Measurements from ENCODE around the gene NRP2.

NRP2 gene

GRCh38 chr2:205730701-205731582 lies 48.6 kb downstream of the NRP2 start:
- DNase-seq (ENCODE audit: low spot score) = no peak

GRCh38 chr2:205731583-205731981 lies 49.3 kb downstream of the NRP2 start:
- DNase-seq (ENCODE audit: low spot score) = no peak

- no peak for DNase-seq (ENCODE audit: low spot score)
Observed at GRCh38 chr2:205732314-205732713, 50.0 kb downstream of the NRP2 start.

GRCh38 chr2:205733082-205733481 lies 50.8 kb downstream of the NRP2 start:
- DNase-seq (ENCODE audit: low spot score) = no peak

- DNase-seq (ENCODE audit: low spot score) = no peak
Observed at GRCh38 chr2:205733648-205734047, 51.3 kb downstream of the NRP2 start.

- no peak for DNase-seq (ENCODE audit: low spot score)
Observed at GRCh38 chr2:205734436-205735037, 52.2 kb downstream of the NRP2 start.

- DNase-seq (ENCODE audit: low spot score) = no peak
Observed at GRCh38 chr2:205738117-205738968, 56.0 kb downstream of the NRP2 start.

GRCh38 chr2:205739620-205740019 lies 57.3 kb downstream of the NRP2 start:
- DNase-seq (ENCODE audit: low spot score) = no peak

- DNase-seq (ENCODE audit: low spot score) = no peak
Observed at GRCh38 chr2:205740381-205740780, 58.1 kb downstream of the NRP2 start.

GRCh38 chr2:205741256-205741978 lies 59.1 kb downstream of the NRP2 start:
- DNase-seq (ENCODE audit: low spot score) = no peak

- DNase-seq (ENCODE audit: low spot score) = no peak
Observed at GRCh38 chr2:205743137-205743536, 60.8 kb downstream of the NRP2 start.

- no peak for DNase-seq (ENCODE audit: low spot score)
Observed at GRCh38 chr2:205744074-205744591, 61.8 kb downstream of the NRP2 start.

GRCh38 chr2:205745661-205746419 lies 63.5 kb downstream of the NRP2 start:
- no peak for DNase-seq (ENCODE audit: low spot score)

GRCh38 chr2:205746420-205746785 lies 64.1 kb downstream of the NRP2 start:
- no peak for DNase-seq (ENCODE audit: low spot score)

GRCh38 chr2:205747829-205748386 lies 65.6 kb downstream of the NRP2 start:
- no peak for DNase-seq (ENCODE audit: low spot score)

GRCh38 chr2:205748639-205749038 lies 66.3 kb downstream of the NRP2 start:
- no peak for DNase-seq (ENCODE audit: low spot score)

- no peak for DNase-seq (ENCODE audit: low spot score)
Observed at GRCh38 chr2:205749078-205749477, 66.8 kb downstream of the NRP2 start.

- no peak for DNase-seq (ENCODE audit: low spot score)
Observed at GRCh38 chr2:205750797-205751196, 68.5 kb downstream of the NRP2 start.

- no peak for DNase-seq (ENCODE audit: low spot score)
Observed at GRCh38 chr2:205751569-205752031, 69.3 kb downstream of the NRP2 start.

- no peak for DNase-seq (ENCODE audit: low spot score)
Observed at GRCh38 chr2:205752296-205752820, 70.1 kb downstream of the NRP2 start.
